ENCODE measurements around the gene NFIA. TPM values are rescaled to one million over a fixed set of nuclear protein-coding genes. Genes with fewer than 3 reads are reported as not detected.
"Not testable (repeated sequence)": the region's sequence is repeated elsewhere in the genome, so short reads cannot be mapped to it uniquely, and the experiment has no call there.

The NFIA gene
- total and polyA plus RNA-seq, 10 of the 15 experiments (the other 5 are each of a cell fraction or from before 2014, with no cell fraction given) = 0.10 to 0.16 TPM; not detected in 8

DNA sequence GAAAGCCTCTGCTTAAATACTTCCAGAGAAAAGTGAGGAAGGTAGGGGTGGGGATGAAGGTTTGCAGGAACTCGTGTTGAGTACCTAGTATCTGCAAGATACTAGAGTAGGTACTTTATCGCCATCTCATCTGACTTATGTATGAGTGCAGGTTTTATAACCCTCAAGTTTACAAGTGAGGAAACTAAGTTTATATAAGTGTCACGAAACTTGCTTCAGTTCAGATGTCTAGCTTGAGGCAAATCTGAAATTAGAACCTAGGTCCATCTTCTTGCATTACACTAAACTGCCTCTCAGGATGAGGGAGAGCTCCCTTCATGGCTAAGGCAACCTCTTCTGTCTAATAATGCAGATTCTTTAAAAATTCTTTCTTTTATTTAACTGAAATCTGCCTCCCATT lies 43.5 kb downstream of the NFIA start:
- Histone ChIP-seq H3K9ac (ENCODE audit: control insufficient read depth, insufficient read depth, low read length) (no peak overlapping the region), H3K36me3 (ENCODE audit: control insufficient read depth in 2 of 2, insufficient read depth in 2 of 2, low read length in 1 of 2) (no peaks in the 10 kb centered on the region), H3K27ac (ENCODE audit: control insufficient read depth, insufficient read depth) (no peak overlapping the region), H4K20me1 (ENCODE audit: control insufficient read depth, insufficient read depth) (no peaks in the 10 kb centered on the region), H3K27me3 (replicated peaks in 1 of 2; ENCODE audit: control insufficient read depth in 2 of 2, insufficient read depth in 2 of 2, low read length in 1 of 2) (no peaks in the 10 kb centered on the region), H2AFZ (ENCODE audit: control insufficient read depth, low read depth, low read length) (no peak overlapping the region), H3K4me3 (no peak overlapping the region), H3K4me2 (ENCODE audit: control insufficient read depth, insufficient read depth) (no peak overlapping the region), H3K4me1 (ENCODE audit: control insufficient read depth, insufficient read depth, low read length) (no peaks in the 10 kb centered on the region), H3K79me2 (ENCODE audit: control insufficient read depth, insufficient read depth, low read length) (no peaks in the 10 kb centered on the region), H3K9me3 (replicated peaks; ENCODE audit: control insufficient read depth, insufficient read depth, low read length) (no peaks in the 10 kb centered on the region)
- 13% methylated on average over 3 of the region's 3 CpGs for WGBS (ENCODE audit: insufficient coverage, insufficient replicate concordance, low lambda C conversion rate, missing lambda C conversion rate)
- BruUV-seq (replicated peaks) = no TSS peak
- intact Hi-C loops (cut with micrococcal nuclease; ENCODE audit: unreplicated experiment) = no loop called here
- no peak for FAIRE-seq
- ATAC-seq = no peak
- no peak for DNase-seq (ENCODE audit: low read depth, low spot score)
- RAD21 ChIA-PET (ENCODE audit: unreplicated experiment) = no interaction called here
- TF ChIP-seq HDGF (IDR thresholded peaks at IDR 0.05) = no peak
- TF ChIP-seq, protein P1, sequence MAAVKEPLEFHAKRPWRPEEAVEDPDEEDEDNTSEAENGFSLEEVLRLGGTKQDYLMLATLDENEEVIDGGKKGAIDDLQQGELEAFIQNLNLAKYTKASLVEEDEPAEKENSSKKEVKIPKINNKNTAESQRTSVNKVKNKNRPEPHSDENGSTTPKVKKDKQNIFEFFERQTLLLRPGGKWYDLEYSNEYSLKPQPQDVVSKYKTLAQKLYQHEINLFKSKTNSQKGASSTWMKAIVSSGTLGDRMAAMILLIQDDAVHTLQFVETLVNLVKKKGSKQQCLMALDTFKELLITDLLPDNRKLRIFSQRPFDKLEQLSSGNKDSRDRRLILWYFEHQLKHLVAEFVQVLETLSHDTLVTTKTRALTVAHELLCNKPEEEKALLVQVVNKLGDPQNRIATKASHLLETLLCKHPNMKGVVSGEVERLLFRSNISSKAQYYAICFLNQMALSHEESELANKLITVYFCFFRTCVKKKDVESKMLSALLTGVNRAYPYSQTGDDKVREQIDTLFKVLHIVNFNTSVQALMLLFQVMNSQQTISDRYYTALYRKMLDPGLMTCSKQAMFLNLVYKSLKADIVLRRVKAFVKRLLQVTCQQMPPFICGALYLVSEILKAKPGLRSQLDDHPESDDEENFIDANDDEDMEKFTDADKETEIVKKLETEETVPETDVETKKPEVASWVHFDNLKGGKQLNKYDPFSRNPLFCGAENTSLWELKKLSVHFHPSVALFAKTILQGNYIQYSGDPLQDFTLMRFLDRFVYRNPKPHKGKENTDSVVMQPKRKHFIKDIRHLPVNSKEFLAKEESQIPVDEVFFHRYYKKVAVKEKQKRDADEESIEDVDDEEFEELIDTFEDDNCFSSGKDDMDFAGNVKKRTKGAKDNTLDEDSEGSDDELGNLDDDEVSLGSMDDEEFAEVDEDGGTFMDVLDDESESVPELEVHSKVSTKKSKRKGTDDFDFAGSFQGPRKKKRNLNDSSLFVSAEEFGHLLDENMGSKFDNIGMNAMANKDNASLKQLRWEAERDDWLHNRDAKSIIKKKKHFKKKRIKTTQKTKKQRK (IDR thresholded peaks at IDR 0.05; ENCODE audit: low read depth, low read length) = no peak
- TF ChIP-seq GATAD2B (conservative IDR thresholded peaks at IDR 0.05; ENCODE audit: low read depth) = no peak
- TF ChIP-seq EZH2 (IDR thresholded peaks at IDR 0.05; ENCODE audit: borderline replicate concordance, control insufficient read depth, low read depth, low read length) = no peak
- TF ChIP-seq SRF (IDR thresholded peaks at IDR 0.05; ENCODE audit: low read depth in 2 of 2, low read length in 2 of 2) = no peak
- no peak for TF ChIP-seq CHD1 (IDR thresholded peaks at IDR 0.05; ENCODE audit: low read depth, low read length)
- TF ChIP-seq, protein P2, sequence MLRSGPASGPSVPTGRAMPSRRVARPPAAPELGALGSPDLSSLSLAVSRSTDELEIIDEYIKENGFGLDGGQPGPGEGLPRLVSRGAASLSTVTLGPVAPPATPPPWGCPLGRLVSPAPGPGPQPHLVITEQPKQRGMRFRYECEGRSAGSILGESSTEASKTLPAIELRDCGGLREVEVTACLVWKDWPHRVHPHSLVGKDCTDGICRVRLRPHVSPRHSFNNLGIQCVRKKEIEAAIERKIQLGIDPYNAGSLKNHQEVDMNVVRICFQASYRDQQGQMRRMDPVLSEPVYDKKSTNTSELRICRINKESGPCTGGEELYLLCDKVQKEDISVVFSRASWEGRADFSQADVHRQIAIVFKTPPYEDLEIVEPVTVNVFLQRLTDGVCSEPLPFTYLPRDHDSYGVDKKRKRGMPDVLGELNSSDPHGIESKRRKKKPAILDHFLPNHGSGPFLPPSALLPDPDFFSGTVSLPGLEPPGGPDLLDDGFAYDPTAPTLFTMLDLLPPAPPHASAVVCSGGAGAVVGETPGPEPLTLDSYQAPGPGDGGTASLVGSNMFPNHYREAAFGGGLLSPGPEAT (IDR thresholded peaks at IDR 0.05; ENCODE audit: low read depth) = no peak
- POLR2A ChIA-PET = no interaction called here
- SMC1A ChIA-PET (ENCODE audit: uncharacterized antibody, unreplicated experiment) = no interaction called here
- in situ Hi-C loops (cut with MboI) = no loop called here
- CTCF ChIA-PET = no interaction called here

GRCh38 chr1:61126843-61127242 lies 44.5 kb downstream of the NFIA start:
- H2AFZ ChIP-seq (ENCODE audit: control insufficient read depth, low read depth, low read length); H4K20me1 ChIP-seq (ENCODE audit: control insufficient read depth, insufficient read depth); intact Hi-C loops (cut with micrococcal nuclease; ENCODE audit: unreplicated experiment); DNase-seq (ENCODE audit: low read depth, low spot score); CTCF ChIA-PET; BruUV-seq (replicated peaks); FAIRE-seq; H3K4me3 ChIP-seq; H3K4me1 ChIP-seq (ENCODE audit: control insufficient read depth, insufficient read depth, low read length); ATAC-seq; H3K36me3 ChIP-seq (ENCODE audit: control insufficient read depth in 2 of 2, insufficient read depth in 2 of 2, low read length in 1 of 2); in situ Hi-C loops (cut with MboI); H3K27ac ChIP-seq (ENCODE audit: control insufficient read depth, insufficient read depth); H3K4me2 ChIP-seq (ENCODE audit: control insufficient read depth, insufficient read depth); H3K9me3 ChIP-seq (replicated peaks; ENCODE audit: control insufficient read depth, insufficient read depth, low read length); H3K79me2 ChIP-seq (ENCODE audit: control insufficient read depth, insufficient read depth, low read length); H3K9ac ChIP-seq (ENCODE audit: control insufficient read depth, insufficient read depth, low read length); H3K27me3 ChIP-seq (replicated peaks in 1 of 2; ENCODE audit: control insufficient read depth in 2 of 2, insufficient read depth in 2 of 2, low read length in 1 of 2); POLR2A ChIA-PET; SMC1A ChIA-PET (ENCODE audit: uncharacterized antibody, unreplicated experiment): not testable (repeated sequence)
- WGBS (ENCODE audit: insufficient coverage, insufficient replicate concordance, low lambda C conversion rate, missing lambda C conversion rate) = 46% methylated on average over 12 of the region's 12 CpGs
- RAD21 ChIA-PET (ENCODE audit: unreplicated experiment) = interaction anchor here (0.7 kb wide), 1 partner anchor 84 kb away, joined by 4 read pairs; no protein-coding TSS in a partner anchor

Data from GM12878 (cell line).